Type B pancreatic cell (in vitro differentiated cells): ENCODE results near the gene VAT1L. TPM values are rescaled to one million over a fixed set of nuclear protein-coding genes. Genes with fewer than 3 reads are reported as not detected.

Source experiments
- DNase-seq: peaks from one replicate; pipeline ENCODE4 v3.0.0; 2021; ENCODE audit warnings: mixed read lengths; ENCODE audit not compliant: unreplicated experiment; ENCODE audit errors: extremely low spot score
- H3K27ac Mint-ChIP-seq: 2 replicates; pipeline ENCODE4 v1.8.0; 2021; ENCODE audit warnings: mild to moderate bottlenecking, mixed read lengths
- H3K27me3 Mint-ChIP-seq: 2 replicates; pipeline ENCODE4 v1.8.0; 2021; ENCODE audit warnings: mixed read lengths
- H3K36me3 Mint-ChIP-seq: 2 replicates; pipeline ENCODE4 v1.8.0; 2021; ENCODE audit warnings: mixed read lengths
- H3K4me1 Mint-ChIP-seq: one replicate; pipeline ENCODE4 v1.8.0; 2021; ENCODE audit warnings: mixed read lengths; ENCODE audit not compliant: unreplicated experiment
- H3K4me3 Mint-ChIP-seq: 2 replicates; pipeline ENCODE4 v1.8.0; 2021; ENCODE audit warnings: mild to moderate bottlenecking, mixed read lengths
- H3K9me3 Mint-ChIP-seq: 2 replicates; pipeline ENCODE4 v1.8.0; 2021; ENCODE audit warnings: mixed read lengths
- CTCF ChIP-seq: fragments of 200-600 bp; sonication (generic); conservative IDR thresholded peaks from 2 replicates; pipeline ENCODE4 v1.5.0; 2021; ENCODE audit warnings: antibody characterized with exemption, mild to moderate bottlenecking
- total RNA-seq: library from RNA; stranded (reverse); gene quantifications from 2 replicates; pipeline ENCODE4 v1.2.1, GENCODE V29; 2021; ENCODE audit warnings: low replicate concordance

The VAT1L gene
- total RNA-seq, 1 donor from 2014 or later: 12.4 TPM

- no peaks in the 10 kb centered on the region for H3K9me3 Mint-ChIP-seq
- H3K4me1 Mint-ChIP-seq: peaks cover 13% of the 10 kb centered on the region
- H3K4me3 Mint-ChIP-seq: no peak overlapping the region
- no peak for DNase-seq
- TF ChIP-seq CTCF: no peak
- no peak overlapping the region for H3K27ac Mint-ChIP-seq
- H3K27me3 Mint-ChIP-seq: peaks cover 12% of the 10 kb centered on the region
- H3K36me3 Mint-ChIP-seq: no peaks in the 10 kb centered on the region
These were observed 140.6 kb downstream of the VAT1L start for GRCh38 chr16:77929004-77929403.

GRCh38 chr16:77931058-77931457, 142.7 kb downstream of the VAT1L start:
- Mint-ChIP-seq H3K27ac (no peak overlapping the region), H3K9me3 (no peaks in the 10 kb centered on the region), H3K27me3 (no peaks in the 10 kb centered on the region), H3K4me3 (no peak overlapping the region), H3K4me1 (peaks cover 7% of the 10 kb centered on the region), H3K36me3 (no peaks in the 10 kb centered on the region)
- no peak for DNase-seq
- TF ChIP-seq CTCF: no peak

- H3K27ac Mint-ChIP-seq: peak overlapping the region; percentile 88
- no peaks in the 10 kb centered on the region for H3K36me3 Mint-ChIP-seq
- peaks cover 8% of the 10 kb centered on the region for H3K4me1 Mint-ChIP-seq
These were observed 149.2 kb downstream of the VAT1L start for GRCh38 chr16:77937473-77938149.

GRCh38 chr16:77938913-77939312, 150.5 kb downstream of the VAT1L start:
- peaks cover 6% of the 10 kb centered on the region for H3K9me3 Mint-ChIP-seq
- peaks cover 8% of the 10 kb centered on the region for H3K4me1 Mint-ChIP-seq
- H3K27ac Mint-ChIP-seq: no peak overlapping the region
- no peaks in the 10 kb centered on the region for H3K27me3 Mint-ChIP-seq
- H3K4me3 Mint-ChIP-seq: no peak overlapping the region
- no peak for TF ChIP-seq CTCF
- no peaks in the 10 kb centered on the region for H3K36me3 Mint-ChIP-seq
- DNase-seq: no peak

More at GRCh38 chr16:77937473-77938149, 149.2 kb downstream of the VAT1L start:
- TF ChIP-seq CTCF: no peak
- Mint-ChIP-seq H3K27me3 (no peaks in the 10 kb centered on the region), H3K4me3 (peak overlapping the region; percentile 6), H3K9me3 (peaks cover 6% of the 10 kb centered on the region)
- no peak for DNase-seq

GRCh38 chr16:77939968-77940367, 151.6 kb downstream of the VAT1L start:
- Mint-ChIP-seq H3K4me3 (no peak overlapping the region), H3K9me3 (peaks cover 6% of the 10 kb centered on the region), H3K27me3 (no peaks in the 10 kb centered on the region), H3K4me1 (peaks cover 8% of the 10 kb centered on the region), H3K27ac (no peak overlapping the region), H3K36me3 (no peaks in the 10 kb centered on the region)
- no peak for DNase-seq
- no peak for TF ChIP-seq CTCF
